NB4 (cell line): ENCODE measurements around the gene PHF12.
A peak's percentile ranks its signal among the peaks of the same experiment; 100 is the strongest.

ENCODE experiments used
- DNase-seq: peaks from one replicate; pipeline ENCODE4 v3.0.0; 2010; ENCODE audit warnings: low read depth
- H3K4me3 ChIP-seq: one replicate; pipeline ENCODE4 v1.5.1; 2011; ENCODE audit warnings: mild to moderate bottlenecking, low read depth, low read length, moderate library complexity
- MYC ChIP-seq: IDR thresholded peaks from 2 replicates; pipeline ENCODE4 v1.6.1; 2011; ENCODE audit warnings: low read depth, low read length
- POLR2A ChIP-seq: IDR thresholded peaks from 2 replicates; pipeline ENCODE4 v1.6.1; 2011; ENCODE audit warnings: mild to moderate bottlenecking; ENCODE audit not compliant: insufficient read length; ENCODE audit errors: extremely low read depth
- TF ChIP-seq, protein P1 (sequence below): IDR thresholded peaks from 2 replicates; pipeline ENCODE4 v1.6.1; 2011; ENCODE audit warnings: low read depth, low read length
- TF ChIP-seq, protein P2 (sequence below): IDR thresholded peaks from one replicate; pipeline ENCODE4 v1.5.1; 2012; ENCODE audit warnings: low read depth, low read length

The PHF12 gene

DNA sequence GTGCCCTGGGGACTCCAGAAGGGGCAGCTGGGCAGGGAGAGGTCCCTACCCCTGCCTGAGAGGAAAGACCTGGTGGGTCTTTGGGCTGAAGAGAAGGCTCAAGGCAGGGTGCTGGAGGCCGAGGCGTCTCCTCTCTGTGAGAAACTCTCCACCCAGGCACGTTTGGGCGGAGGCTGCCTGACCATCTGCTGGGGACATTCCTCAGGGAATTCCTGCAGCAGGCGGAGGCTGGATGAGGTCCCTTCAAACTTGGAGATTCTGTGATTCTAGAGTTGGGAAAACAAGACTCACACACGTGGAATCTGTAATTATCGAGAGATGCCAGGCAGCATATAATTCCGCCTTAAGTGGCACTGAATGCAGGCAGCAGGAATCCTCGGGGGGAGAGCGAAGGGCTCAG is 21.1 kb upstream of the PHF12 start:
- no peak overlapping the region for H3K4me3 ChIP-seq
- no peak for DNase-seq
- TF ChIP-seq MYC (no peak), POLR2A (no peak)
- TF ChIP-seq, protein P1, sequence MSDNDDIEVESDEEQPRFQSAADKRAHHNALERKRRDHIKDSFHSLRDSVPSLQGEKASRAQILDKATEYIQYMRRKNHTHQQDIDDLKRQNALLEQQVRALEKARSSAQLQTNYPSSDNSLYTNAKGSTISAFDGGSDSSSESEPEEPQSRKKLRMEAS, result no peak
- TF ChIP-seq, protein P2, sequence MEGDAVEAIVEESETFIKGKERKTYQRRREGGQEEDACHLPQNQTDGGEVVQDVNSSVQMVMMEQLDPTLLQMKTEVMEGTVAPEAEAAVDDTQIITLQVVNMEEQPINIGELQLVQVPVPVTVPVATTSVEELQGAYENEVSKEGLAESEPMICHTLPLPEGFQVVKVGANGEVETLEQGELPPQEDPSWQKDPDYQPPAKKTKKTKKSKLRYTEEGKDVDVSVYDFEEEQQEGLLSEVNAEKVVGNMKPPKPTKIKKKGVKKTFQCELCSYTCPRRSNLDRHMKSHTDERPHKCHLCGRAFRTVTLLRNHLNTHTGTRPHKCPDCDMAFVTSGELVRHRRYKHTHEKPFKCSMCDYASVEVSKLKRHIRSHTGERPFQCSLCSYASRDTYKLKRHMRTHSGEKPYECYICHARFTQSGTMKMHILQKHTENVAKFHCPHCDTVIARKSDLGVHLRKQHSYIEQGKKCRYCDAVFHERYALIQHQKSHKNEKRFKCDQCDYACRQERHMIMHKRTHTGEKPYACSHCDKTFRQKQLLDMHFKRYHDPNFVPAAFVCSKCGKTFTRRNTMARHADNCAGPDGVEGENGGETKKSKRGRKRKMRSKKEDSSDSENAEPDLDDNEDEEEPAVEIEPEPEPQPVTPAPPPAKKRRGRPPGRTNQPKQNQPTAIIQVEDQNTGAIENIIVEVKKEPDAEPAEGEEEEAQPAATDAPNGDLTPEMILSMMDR, result no peak

DNA sequence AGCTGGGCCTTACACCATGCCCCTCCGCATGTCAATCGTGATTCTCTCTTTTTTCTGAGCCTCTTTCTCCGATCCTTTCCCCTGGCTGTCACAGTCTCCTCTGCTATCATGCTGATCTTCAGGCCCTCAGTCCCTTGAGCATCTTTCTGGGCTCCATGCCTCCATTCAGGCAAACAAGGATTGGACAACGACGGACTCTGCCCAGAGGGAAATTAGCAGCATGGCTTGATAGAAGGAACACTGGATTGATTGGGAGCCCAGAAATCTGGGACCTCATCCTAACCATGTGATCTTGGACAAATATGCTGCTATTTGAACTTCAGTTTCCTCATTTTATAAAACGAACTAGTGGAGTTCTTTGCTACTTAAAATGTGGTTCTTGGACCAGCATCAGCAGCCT is 19.6 kb upstream of the PHF12 start:
- no peak for DNase-seq
- no peak overlapping the region for H3K4me3 ChIP-seq
- TF ChIP-seq, protein P2, result no peak
- no peak for TF ChIP-seq POLR2A
- TF ChIP-seq MYC, result no peak

DNA sequence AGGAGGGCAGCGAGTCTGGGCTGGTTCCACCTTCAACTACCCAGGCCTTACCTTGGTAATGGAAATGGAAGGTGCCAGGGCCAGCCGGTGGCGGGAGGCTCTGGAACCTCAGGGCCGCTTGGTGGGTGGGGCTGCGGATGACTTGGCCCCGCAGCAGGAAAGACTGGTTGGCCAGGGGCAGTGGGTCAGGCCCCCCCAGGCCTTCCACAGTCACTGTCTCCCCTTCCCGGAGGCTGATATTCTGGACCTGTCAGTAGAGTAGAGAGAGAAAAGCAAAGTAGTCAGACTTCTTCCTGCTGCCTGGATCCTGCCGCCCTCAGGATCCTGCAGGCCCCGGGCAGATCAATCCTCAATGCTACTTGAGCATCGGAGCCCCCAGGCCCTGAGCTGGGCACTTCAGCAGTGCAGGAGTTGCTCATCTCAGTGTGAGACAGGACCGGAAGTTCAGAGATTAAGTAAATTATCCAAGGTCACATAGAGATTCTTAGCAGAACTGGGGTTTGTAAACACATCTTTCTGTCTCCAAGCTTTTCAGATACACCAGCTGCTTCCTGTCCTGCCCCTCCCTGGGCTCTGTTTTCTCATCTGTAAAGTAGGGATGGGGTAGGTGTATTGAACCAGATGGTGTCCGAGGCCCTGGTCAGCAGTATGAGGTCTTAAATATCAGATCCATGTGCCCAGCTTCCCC is 18.5 kb upstream of the PHF12 start:
- H3K4me3 ChIP-seq, result no peak overlapping the region
- TF ChIP-seq, protein P2, result no peak
- TF ChIP-seq, protein P1, result no peak
- TF ChIP-seq POLR2A, result no peak
- no peak for TF ChIP-seq MYC
- no peak for DNase-seq

DNA sequence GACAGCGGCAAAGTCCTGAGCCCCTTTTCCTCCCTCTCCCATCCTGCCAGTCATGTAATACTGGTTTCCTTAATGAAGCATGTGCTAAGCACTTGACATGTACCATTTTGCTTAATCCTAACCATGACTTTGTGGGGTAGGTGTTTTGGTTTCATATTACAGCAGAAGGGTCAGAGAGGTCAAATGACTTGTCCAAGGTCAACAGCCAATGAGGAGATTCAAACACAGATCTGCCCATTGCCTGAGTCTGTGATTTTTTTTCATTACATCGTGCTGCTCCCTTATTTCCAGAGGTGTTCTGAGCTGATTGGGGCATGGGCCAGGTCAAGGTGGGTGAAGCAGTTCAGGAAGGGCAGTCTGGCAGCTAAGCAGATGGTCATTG is 17.6 kb upstream of the PHF12 start:
- TF ChIP-seq, protein P1, result no peak
- TF ChIP-seq POLR2A, result no peak
- no peak overlapping the region for H3K4me3 ChIP-seq
- DNase-seq, result no peak

DNA sequence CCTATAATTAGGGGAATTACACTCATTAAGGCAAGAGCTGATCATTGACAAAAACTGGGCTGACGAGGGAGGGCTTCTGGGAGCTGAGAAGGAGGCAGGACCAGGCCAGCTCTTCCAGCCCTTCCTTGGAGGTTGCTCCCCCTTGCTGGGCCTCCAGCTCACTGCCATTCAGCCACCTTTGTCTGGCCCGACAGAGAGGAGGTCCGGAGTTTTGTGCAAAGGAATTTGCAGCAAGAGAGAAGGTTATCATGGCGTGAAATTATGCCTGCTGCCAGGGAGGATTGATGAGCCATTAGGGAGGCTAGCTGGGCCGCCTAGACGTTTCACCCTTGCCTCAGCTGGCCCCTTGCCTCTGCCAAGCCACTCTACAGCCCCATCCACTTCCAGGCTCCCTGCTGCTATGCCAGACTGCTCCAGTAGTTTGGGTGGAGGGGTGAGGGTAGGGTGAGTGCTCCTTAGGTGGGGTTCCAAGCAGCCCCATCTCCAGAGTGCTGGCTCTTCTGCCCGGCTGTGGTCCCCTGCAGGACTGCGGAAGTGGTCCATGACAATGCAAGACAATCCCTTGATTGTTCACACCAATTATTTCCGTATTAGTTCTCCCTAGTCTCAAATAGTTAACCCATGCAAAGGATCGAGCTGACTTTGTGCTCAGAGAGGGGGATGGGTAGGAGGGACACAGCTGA is 17.1 kb upstream of the PHF12 start:
- DNase-seq, result no peak
- H3K4me3 ChIP-seq, result no peak overlapping the region
- TF ChIP-seq POLR2A, result no peak
- TF ChIP-seq MYC, result no peak
- TF ChIP-seq, protein P1, result no peak

DNA sequence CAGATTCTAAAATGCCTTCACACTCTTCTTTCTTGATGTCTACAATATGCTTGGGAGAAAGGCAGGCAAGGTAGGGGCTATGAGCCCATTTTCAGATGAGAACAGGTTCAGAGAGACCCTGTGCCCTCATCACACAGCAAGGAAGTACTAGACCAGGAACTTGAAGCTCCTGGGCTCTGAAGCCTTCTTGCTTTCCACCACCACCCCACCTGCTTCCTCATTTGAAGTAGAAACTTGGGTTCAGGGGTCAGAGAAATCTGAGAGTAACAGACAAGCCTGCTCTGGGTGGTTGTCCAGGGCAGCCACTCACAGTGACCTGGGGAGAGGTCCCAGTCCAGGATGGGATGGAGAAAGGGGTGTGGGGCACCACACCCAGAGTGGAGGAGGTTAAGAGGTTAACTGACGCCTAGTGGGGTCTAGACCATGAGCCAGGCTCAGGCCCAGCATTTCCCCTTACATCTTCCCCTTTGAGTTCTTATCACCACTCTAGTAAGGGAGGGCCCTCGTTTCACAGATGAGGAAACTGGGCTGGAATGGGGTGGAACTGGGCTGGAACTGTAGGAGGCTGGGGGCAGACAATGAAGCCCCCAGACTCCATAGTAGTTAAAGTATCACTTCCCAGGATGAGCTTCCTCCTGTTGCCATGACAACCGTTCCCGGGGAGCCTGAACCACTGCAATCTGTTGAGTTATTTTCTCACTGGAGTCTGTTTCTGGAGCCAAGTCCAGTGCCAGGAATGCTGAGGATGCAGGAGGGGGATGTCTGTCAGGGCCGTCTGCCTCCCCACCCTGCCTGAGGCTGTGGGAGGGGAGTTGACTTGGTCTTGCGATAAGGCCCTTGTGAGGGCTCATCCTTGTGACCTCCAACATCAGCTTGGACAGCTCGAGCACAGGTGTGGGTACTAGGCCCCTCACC is 16.2 kb upstream of the PHF12 start:
- DNase-seq, result peak; percentile 50
- TF ChIP-seq, protein P2, result no peak
- TF ChIP-seq MYC (no peak), POLR2A (no peak)
- TF ChIP-seq, protein P1, result no peak
- no peak overlapping the region for H3K4me3 ChIP-seq
